HCT116 (cell line): ENCODE measurements around the gene GPR65. TPM values are rescaled to one million over a fixed set of nuclear protein-coding genes. Genes with fewer than 3 reads are reported as not detected.

ENCODE experiments used
- ATAC-seq: fragments of 200-7000 bp; cut with Tn5 transposase; 2 replicates; pipeline ENCODE4 v1.9.1; 2020; ENCODE audit warnings: mild to moderate bottlenecking, moderate library complexity
- BruUV-seq: library from RNA; stranded (reverse); fragments of 400-500 nt; replicated peaks from 2 replicates; lab custom pipeline; 2021; lab: Mats Ljungman, UMichigan
- CTCF ChIA-PET: fragments of 300-600 bp; sonication (Branson Sonifier 250); formaldehyde crosslinking; loops from one replicate; lab custom pipeline; 2021; ENCODE audit warnings: antibody characterized with exemption; lab: Charles Lee
- POLR2A ChIA-PET: fragments of 300-600, 350-600 bp; sonication (Branson Sonifier 250); formaldehyde crosslinking; loops from one replicate; lab custom pipeline; 2021; ENCODE audit warnings: antibody characterized with exemption; lab: Charles Lee
- RAD21 ChIA-PET, 2 experiments: fragments of 300-600 bp; sonication (Branson Sonifier 250); formaldehyde crosslinking; loops; one replicate each; lab custom pipeline; 2023; ENCODE audit warnings: low total read pairs in 2 of 2; ENCODE audit not compliant: uncharacterized antibody in 2 of 2, unreplicated experiment in 2 of 2, low non-redundant PET in 1 of 2; lab: Charles Lee
- DNase-seq: peaks from one replicate; pipeline ENCODE4 v3.0.0-alpha.2; 2010; ENCODE audit warnings: low read depth, low spot score
- H2AFZ ChIP-seq: fragments of 200-600 bp; shearing (Covaris generic), sonication (generic); 2 replicates; pipeline ENCODE4 v1.6.1; 2017; ENCODE audit warnings: low read depth, mixed run types, mixed read lengths, antibody characterized with exemption, low read length; ENCODE audit not compliant: poor library complexity, severe bottlenecking
- H3K27ac ChIP-seq: 2 replicates; pipeline ENCODE4 v1.5.1; 2012; ENCODE audit warnings: low read depth, low read length
- H3K27me3 ChIP-seq: fragments of 200-600 bp; sonication (generic); 2 replicates; pipeline ENCODE4 v1.6.1; 2016; ENCODE audit warnings: mixed run types, low read length, mixed read lengths; ENCODE audit not compliant: insufficient read depth
- H3K36me3 ChIP-seq, 2 experiments: fragments of 200-500 bp in 1 of 2; fragments of 200-600 bp in 1 of 2; sonication (Bioruptor generic) in 1 of 2; sonication (generic) in 1 of 2; 2 replicates each; pipeline versions ENCODE4 v1.5.1 to v1.6.1; 2014 to 2016; ENCODE audit warnings: low read length in 2 of 2, inconsistent platforms in 1 of 2, mixed read lengths in 1 of 2, mixed run types in 1 of 2; ENCODE audit not compliant: insufficient read depth in 2 of 2, control insufficient read depth in 1 of 2
- H3K4me1 ChIP-seq, 2 experiments: fragments of 200-600 bp in 1 of 2; sonication (generic) in 1 of 2; 2 replicates each; pipeline versions ENCODE4 v1.5.1 to v1.6.1; 2012 to 2017; ENCODE audit warnings: low read length in 2 of 2, inconsistent platforms in 1 of 2, mild to moderate bottlenecking in 1 of 2, mixed read lengths in 1 of 2, mixed run types in 1 of 2, moderate library complexity in 1 of 2; ENCODE audit not compliant: insufficient read depth in 2 of 2, control insufficient read depth in 1 of 2
- H3K4me2 ChIP-seq: fragments of 200-600 bp; sonication (generic); 2 replicates; pipeline ENCODE4 v1.6.1; 2017; ENCODE audit warnings: mixed run types, low read length, mixed read lengths
- H3K4me3 ChIP-seq, 2 experiments: fragments of 200-600 bp in 1 of 2; sonication (generic) in 1 of 2; replicated peaks in 1 of 2; 2 replicates each; pipeline ENCODE4 v1.5.1; 2011 to 2016; ENCODE audit warnings: low read length in 2 of 2, control low read depth in 1 of 2, low read depth in 1 of 2, mild to moderate bottlenecking in 1 of 2, mixed read lengths in 1 of 2, mixed run types in 1 of 2
- H3K79me2 ChIP-seq: fragments of 200-600 bp; sonication (generic); 2 replicates; pipeline ENCODE4 v1.6.1; 2017; ENCODE audit warnings: mild to moderate bottlenecking, mixed run types, low read length, moderate library complexity, mixed read lengths; ENCODE audit not compliant: insufficient read depth
- H3K9ac ChIP-seq: fragments of 200-600 bp; sonication (generic); 2 replicates; pipeline ENCODE4 v1.6.1; 2016; ENCODE audit warnings: low read length, mixed read lengths
- H3K9me2 ChIP-seq: fragments of 200-600 bp; sonication (generic), shearing (Covaris generic); 2 replicates; pipeline ENCODE4 v1.6.1; 2017; ENCODE audit warnings: mixed run types, mild to moderate bottlenecking, moderate library complexity; ENCODE audit not compliant: insufficient read depth
- H3K9me3 ChIP-seq, 2 experiments: fragments of 200-500 bp in 1 of 2; fragments of 200-600 bp in 1 of 2; sonication (Bioruptor generic) in 1 of 2; sonication (generic) in 1 of 2; 2 replicates each; pipeline ENCODE4 v1.6.1; 2014 to 2017; ENCODE audit warnings: low read length in 2 of 2, mixed read lengths in 2 of 2, inconsistent platforms in 1 of 2, low read depth in 1 of 2, mild to moderate bottlenecking in 1 of 2, mixed run types in 1 of 2, moderate library complexity in 1 of 2; ENCODE audit not compliant: control insufficient read depth in 1 of 2, insufficient read depth in 1 of 2
- H4K20me1 ChIP-seq: fragments of 200-600 bp; sonication (generic), shearing (Covaris generic); 2 replicates; pipeline ENCODE4 v1.6.1; 2017; ENCODE audit warnings: mixed run types, mild to moderate bottlenecking, moderate library complexity; ENCODE audit not compliant: insufficient read depth
- EGR1 ChIP-seq: IDR thresholded peaks from 2 replicates; pipeline ENCODE4 v1.6.1; 2012; ENCODE audit warnings: low read depth
- ELF1 ChIP-seq: IDR thresholded peaks from 2 replicates; pipeline ENCODE4 v1.6.1; 2012; ENCODE audit warnings: low read depth, borderline replicate concordance
- POLR2A ChIP-seq: IDR thresholded peaks from 2 replicates; pipeline ENCODE4 v1.7.0; 2011; ENCODE audit warnings: borderline replicate concordance; ENCODE audit not compliant: insufficient read depth, insufficient read length; ENCODE audit errors: extremely low read depth
- ZBTB33 ChIP-seq: IDR thresholded peaks from 2 replicates; pipeline ENCODE4 v1.6.1; 2011; ENCODE audit warnings: mild to moderate bottlenecking, low read length, moderate library complexity; ENCODE audit not compliant: insufficient replicate concordance; ENCODE audit errors: extremely low read depth
- ZNF274 ChIP-seq: fragments of 200-500 bp; sonication (Bioruptor generic); IDR thresholded peaks from 2 replicates; pipeline ENCODE4 v1.6.1; 2014; ENCODE audit warnings: mild to moderate bottlenecking, low read depth, low read length, inconsistent platforms
- intact Hi-C: fragments of 100-400 bp; cut with micrococcal nuclease; formaldehyde crosslinking; loops from 2 replicates; pipeline ENCODE4 v1.10.0; 2022
- total RNA-seq: library from RNA; stranded (reverse); gene quantifications from one replicate; pipeline ENCODE4 v1.2.1, GENCODE V29; 2021; ENCODE audit not compliant: unreplicated experiment

The GPR65 gene
- total RNA-seq, 1 experiment from 2014 or later, result 0.05 TPM

GRCh38 chr14:88063811-88064210 is 58.9 kb downstream of the GPR65 start:
- Histone ChIP-seq H3K9ac (no peak overlapping the region), H3K27ac (no peak overlapping the region), H3K27me3 (no peaks in the 10 kb centered on the region), H3K4me3 (no peak overlapping the region), H3K36me3 (no peaks in the 10 kb centered on the region), H2AFZ (no peak overlapping the region), H3K9me3 (no peaks in the 10 kb centered on the region; a peak in 1 of 4 replicates), H3K4me1 (no peaks in the 10 kb centered on the region), H3K79me2 (no peaks in the 10 kb centered on the region), H3K9me2 (no peaks in the 10 kb centered on the region), H3K4me2 (no peak overlapping the region), H4K20me1 (no peaks in the 10 kb centered on the region)
- no peak for DNase-seq
- ATAC-seq, result no peak
- BruUV-seq, result no TSS peak
- intact Hi-C loops, result no loop called here
- TF ChIP-seq ZBTB33 (no peak), POLR2A (no peak), ELF1 (no peak), EGR1 (no peak), ZNF274 (no peak)
- CTCF ChIA-PET, result no interaction called here
- RAD21 ChIA-PET, result no interaction called here
- POLR2A ChIA-PET, result no interaction called here

Other genes starting within 250 kb of the GPR65 start
- 0.59 TPM for gene GALC, start 12.0 kb upstream of the GPR65 start, total RNA-seq